ENCODE measurements around the gene BUD31. TPM values are rescaled to one million over a fixed set of nuclear protein-coding genes. Genes with fewer than 3 reads are reported as not detected.
"Not testable (repeated sequence)": the region's sequence is repeated elsewhere in the genome, so short reads cannot be mapped to it uniquely, and the experiment has no call there.

Gene BUD31
- 100 to 1,000 TPM; 113 to 123 (median 118) TPM for polyA plus RNA-seq (ENCODE audit: insufficient read length in 4 of 4)

DNA sequence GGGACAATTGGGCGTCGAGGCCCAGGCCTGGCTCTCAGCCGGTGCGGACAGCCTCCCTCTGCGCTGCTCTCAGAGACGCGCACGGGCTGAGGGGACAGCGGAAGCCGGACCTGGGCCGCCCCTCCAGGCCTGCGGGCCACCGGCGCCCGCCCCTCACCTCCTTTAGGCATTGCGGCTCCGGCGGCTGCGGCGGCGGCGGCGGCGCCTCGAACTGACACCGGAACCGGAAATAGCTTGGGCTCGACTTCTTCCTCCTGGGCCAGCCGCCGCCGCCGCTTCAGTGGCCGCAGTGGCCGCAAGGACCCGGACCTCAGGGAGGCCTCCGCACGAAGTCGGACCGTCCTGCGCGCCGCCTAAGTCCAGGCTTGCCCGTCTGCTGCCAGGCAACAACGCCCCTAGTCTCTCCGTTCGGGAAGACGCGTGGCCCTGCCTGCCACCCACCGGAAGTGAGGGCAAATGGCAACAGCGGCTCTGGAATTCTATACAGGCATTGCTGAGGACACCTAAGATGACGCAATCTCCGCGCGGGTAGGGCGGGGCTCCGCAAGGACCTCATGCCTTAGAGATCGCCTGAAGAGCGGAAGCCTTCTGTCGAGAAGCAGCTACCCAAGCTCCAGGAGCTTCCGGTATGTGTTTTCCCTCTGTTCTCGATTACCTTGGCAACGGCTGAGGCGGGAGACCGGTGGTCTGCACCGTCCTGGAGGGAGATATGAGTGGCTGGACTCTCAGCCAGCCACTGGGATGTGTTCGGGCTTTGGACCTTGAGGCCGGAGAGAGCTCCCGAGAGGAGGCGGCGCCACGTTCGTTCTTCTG is at the start of gene BUD31, which contains the start of gene PDAP1:
Gene BUD31 (plus strand): TSS at position 591 of the 813 bp plus-strand sequence. CDS start 2,124 bp downstream, outside the sequence.
Gene PDAP1 (minus strand): TSS at position 219 of the 813 bp plus-strand sequence. CDS start 49 bp downstream, at position 170.
- DNase-seq (ENCODE audit: low read depth in 4 of 4, low spot score in 3 of 4): peak; percentile 86 to 98 (median 88)

DNA sequence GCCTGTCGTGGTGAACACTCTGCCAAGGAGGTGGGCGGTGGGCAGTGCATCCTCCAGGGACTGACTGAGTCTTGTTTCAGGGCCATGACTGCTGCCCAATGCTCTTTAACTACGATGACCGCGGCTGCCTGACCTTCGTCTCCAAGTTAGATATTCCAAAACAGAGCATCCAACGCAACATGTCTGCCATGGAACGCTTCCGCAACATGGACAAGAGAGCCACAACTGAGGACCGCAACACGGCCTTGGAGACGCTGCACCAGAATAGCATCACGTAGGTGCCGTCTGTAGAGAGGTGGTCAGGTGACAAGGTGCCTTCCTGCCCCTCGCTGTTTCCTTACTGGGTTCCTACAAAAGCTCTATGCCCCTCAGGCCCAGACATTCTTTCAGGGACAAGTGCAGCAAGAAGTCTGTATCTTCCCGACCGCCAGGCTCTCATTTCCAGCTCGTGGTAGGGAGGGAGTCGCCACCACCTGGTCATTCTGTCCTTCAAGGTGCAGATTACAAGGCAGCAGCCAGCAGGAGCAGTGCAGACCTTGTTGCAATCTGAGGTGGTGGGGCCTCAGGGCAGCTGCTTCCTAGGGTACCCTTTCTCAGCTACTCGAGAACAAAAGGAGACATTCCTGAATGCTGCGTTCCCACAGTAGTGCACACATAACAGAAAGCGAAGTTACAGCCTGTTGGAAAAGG is 49.2 kb upstream of the BUD31 start:
- DNase-seq (ENCODE audit: low read depth in 4 of 4, low spot score in 3 of 4): no peak

DNA sequence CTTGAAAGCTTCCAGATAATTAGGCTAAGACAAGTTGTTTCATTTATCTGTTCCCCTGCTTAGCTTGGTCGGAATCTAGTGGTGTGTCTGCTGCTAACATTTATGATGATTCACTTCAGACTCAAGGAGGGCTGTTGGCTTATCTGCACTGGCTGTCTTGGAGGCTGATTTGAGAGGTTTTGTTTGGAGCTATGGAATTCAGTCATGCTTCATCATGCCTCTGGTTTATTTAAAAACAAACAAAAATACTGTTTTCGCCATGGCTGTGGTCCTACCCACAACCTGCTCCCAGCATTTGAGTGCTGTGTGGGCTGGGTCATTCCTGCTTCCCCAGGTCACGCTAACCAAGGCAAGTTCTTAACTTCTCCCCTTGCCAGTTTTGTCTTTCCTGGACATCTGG is 46.0 kb upstream of the BUD31 start:
- DNase-seq (ENCODE audit: low read depth in 4 of 4, low spot score in 3 of 4): no peak

DNA sequence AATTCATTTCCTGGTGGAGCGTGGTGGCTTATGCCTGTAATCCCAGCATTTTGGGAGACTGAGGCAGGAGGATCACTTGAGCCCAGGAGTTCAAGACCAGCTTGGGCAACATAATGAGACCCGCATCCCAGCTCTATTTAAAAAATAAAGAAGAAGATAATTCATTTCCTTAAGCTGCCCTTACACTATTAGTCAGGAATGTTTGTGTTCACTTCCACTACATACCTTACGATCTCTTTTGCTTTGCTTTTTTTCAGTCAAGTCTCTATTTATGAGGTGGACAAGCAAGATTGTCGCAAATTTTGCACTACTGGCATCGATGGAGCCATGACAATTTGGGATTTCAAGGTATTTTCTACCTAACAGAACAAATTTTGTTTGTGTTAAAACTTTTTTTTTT is 45.5 kb upstream of the BUD31 start:
- DNase-seq (ENCODE audit: low read depth in 4 of 4, low spot score in 3 of 4): no peak

DNA sequence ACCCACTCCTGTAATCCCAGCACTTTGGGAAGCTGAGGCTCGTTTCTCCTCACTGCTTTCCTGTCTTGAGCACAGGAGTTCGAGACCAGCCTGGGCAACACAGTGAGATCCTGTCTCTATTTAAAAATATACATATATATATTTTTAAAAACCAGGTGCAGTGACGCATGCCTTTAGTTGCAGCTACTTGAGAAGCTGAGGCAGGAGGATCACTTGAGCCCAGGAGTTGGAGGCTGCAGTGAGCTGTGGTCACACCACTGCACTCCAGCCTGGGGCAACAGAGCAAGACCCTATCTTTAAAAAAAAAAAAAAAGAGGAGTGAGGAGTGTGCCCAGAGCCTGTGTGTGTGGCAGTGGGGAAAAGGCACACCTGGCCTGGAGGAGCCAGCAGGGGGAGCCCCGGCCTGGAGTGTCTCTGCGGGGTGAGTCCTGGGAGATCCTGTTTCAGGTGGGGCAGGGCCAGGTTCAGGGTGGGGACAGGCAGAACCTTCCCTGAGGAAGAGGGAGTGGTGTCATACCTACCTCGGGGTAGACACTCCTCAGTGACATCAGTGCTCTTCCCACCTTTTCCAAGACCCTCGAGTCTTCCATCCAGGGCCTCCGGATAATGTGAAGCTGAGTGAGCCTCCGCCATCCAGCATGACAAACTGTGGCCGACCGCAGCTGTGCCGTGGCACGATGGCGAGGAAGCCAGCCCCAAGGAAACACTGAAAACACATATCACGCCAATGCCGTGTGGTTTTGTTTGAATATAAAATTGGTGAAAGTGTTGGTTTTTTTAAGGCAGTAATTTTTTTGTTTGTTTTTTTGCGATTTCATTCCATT is 43.2 kb upstream of the BUD31 start:
- no peak for DNase-seq (ENCODE audit: low read depth in 4 of 4, low spot score in 3 of 4)

DNA sequence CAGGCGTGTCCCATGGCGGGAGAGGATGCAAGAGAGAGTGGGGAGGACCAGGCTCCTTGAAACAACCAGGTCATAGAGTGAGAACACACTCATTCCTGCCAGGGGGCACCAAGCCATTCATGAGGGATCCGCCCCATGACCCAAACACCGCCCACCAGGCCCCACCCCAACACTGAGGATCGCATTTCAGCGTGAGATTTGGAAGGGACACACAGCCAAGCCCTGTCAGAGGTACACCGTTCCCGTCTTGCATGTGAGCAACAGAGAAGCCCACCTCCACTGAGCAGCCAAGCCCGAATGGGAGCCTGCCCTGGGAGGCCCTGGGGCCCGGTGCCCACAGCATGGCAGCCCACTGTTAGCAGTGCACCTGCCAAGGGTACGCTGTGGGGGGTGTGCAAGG is 42.1 kb upstream of the BUD31 start:
- no peak for DNase-seq (ENCODE audit: low read depth in 4 of 4, low spot score in 3 of 4)

DNA sequence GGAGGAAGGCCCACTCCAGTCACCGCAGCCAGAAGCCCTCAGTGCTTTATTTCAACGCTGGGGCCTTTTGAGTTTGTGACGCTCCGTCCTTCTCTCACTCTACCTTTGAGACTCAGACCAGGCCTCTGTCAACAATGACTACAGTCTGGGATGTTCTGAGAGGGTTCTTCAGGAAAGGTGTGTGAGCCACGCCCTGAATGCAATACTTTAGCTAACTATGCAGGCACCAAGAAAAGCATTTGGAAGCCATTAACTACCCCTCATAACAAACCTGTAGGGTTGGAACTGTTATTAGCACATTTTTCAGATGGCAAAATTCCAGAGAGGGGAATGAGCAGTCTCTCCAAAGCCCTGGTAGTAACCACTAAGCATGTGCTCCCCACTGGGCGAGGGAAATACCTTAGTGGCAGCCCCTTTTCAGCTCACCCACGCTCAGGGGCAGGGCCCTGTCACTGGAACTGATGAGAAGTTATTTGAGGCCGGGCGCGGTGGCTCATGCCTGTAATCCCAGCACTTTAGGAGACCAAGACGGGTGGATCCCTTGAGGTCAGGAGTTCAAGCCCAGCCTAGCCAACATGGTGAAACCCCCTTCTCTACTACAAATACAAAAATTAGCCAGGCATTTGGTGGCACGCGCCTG is 39.9 kb upstream of the BUD31 start:
- DNase-seq (ENCODE audit: low read depth in 4 of 4, low spot score in 3 of 4): no peak

DNA sequence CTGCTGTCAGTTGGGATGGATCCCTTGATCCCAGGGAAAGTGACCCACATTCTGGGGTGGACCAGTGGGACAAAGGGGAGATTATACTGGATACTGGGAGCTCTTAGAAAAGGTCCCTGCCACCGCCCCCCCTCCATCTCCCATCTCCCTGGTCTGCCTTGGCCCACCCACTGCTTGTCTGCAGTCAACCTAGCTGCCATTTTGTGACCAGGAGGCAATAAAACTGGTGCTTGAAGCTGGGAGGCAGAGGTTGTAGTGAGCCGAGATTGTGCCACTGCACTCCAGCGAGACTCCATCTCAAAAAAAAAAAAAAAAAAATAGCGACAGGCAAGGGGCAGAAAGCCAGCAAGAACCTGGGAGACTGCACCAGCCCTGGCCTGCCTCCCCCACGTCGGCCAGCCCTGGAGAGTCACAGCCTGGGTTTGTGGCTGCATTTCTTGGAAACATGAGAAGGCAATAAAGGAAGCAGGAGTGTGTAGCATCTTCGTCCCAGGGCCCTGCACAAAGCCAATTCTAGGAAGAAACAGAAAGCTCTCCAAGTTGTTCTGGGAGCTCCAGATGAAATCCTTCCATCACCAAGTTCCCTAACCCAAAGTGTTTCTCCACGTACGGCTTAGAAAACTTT is 38.9 kb upstream of the BUD31 start:
- DNase-seq (ENCODE audit: low read depth in 4 of 4, low spot score in 3 of 4): no peak

DNA sequence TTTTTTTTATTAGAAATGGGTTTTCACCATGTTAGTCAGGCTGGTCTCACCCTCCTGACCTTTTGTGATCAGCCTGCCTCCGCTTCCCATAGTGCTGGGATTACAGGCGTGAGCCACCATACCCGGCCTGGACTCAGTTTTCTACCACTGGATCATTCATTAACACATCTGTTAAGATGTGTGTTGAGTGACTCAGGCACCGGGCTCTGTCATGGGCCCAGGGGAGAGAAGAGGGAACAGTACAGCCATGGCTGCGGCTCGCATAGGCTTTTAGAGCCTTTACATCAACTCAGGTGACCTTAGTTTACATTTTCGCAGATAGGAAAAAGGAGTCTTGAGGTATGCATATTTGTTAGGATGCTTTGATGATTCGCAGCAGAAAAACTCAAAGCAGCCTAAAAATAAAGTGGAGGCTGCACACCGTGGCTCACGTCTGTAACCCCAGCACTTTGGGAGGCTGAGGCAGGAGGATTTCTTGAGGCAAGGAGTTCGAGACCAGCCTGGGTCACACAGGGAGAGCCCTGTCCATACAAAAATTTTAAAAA is 37.3 kb upstream of the BUD31 start:
- DNase-seq (ENCODE audit: low read depth in 4 of 4, low spot score in 3 of 4): no peak

DNA sequence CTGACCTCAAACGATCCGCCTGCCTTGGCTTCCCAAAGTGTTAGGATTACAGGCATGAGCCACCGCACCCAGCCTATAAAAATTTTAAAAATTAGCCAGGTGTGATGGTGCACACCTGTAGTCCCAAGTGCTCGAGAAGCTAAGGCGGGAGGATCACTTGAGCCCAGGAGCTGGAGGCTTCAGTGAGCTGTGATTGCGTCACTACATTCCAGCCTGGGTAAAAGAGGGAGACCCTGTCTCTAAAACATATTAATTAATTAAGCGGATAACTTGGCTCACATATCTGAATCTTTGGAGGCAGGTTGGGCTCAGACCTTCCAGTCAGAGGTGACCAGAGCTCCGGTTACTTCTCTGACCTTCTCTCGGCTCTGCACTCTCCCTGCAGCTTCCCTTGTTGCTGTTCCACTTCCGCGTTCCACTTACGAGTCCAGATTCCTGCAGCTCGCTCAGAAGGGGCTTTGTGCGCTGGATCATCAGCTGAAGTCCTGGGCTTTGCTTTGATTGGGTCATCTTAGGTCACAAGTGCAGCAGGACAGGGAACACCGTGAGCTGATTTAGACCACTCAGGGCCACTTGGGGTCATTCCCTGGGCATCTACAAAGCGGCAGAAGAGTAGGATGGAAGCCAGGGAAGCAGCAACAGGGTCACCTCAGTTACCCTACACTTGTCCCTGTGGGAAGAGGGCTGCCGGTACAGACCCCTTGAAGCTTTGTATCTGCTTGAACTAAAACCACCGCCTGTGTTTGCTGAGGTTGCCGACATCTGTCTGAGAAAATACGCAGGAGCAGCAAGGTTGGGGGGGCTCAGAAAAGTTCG is 36.3 kb upstream of the BUD31 start:
- DNase-seq (ENCODE audit: low read depth in 4 of 4, low spot score in 3 of 4): peak in 1 of 4 donors; percentile 65

DNA sequence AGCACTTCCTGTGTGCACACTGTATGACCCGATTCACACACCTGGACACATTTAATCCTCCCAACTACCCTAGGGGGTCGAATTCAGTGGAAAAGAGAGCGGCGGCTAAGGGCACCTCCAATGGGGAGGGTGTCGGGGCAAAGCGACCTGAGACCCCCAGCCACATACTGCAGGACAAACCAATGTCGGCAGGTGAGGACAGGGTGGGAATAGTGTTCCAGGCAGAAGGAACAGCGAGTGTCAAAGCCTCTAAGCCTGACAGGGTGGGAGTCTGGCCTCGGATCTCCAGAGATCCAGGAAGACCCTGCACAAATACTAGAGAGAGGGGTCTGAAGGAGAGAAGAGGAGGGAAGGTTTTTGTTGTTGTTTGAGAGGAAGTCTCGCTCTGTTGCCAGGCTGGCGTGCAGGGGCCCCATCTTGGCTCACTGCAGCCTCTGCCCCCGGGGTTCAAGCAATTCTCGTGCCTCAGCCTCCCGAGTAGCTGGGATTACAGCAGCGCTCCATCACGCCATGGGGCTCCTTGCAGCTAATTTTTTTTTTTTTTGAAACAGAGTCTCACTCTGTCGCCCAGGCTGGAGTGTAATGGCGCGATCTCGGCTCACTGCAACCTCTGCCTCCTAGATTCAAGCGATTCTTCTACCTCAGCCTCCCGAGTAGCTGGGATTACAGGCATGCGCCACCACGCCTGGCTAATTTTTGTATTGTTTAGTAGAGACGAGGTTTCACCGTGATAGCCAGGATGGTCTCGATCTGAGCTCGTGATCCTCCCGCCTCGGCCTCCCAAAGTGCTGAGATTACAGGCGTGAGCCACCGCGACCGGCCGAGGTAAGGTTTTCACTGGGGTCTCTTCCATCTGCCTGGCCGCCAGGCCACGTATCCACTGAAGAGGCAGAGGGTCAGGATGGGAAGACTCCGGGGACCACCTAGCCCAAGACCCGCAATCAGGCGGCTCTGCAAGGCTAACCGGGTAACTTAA is 35.4 kb upstream of the BUD31 start:
- DNase-seq (ENCODE audit: low read depth in 4 of 4, low spot score in 3 of 4): no peak

DNA sequence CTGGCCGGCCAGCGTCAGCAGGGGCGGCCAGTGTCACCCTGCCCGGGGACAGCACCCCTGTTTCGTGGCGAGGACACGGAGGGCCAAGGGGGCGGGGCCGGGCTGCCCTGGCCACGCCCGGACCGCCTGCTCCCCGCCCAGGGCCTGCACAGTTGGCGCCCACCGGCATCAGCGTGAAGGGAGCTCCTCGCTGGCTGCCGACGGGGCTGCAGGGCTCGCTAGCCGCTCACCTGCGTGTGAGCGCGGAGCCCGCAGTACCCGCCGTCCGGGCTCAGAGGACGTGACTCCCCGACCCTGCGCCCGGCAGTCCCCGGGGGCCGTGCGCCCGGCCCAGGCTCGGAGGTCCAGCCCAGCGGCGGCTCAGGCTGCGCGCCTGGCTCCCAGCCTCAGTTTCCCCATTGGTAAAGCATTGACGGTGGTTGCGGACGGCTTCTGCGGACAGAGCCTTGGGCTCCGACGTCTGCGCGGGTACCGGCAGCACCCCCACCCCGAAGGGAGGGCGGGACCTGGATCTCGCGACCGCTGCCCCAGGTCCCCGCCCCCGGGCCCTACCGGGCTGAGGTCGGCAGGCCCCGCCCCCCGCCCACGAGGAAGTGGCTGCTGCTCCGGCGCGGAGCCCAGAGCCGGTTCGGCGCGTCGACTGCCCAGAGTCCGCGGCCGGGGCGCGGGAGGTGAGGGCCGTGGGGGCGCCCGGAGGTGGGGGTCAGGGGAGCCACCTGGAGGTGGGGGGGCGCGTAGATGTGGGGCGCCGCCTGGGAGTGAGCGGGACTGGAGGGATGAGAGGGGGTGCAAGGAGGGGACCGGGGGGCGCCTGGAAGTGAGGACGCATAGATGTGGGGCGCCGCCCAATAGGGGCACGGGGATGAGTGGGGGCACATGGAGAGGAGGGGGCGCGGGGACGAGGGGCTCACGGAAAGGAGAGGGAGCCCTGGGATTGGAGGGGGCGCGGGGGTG is 34.4 kb upstream of the BUD31 start, which contains the start of gene ARPC1B:
Gene ARPC1B (plus strand): TSS at position 620 of the 954 bp plus-strand sequence. CDS start 10,985 bp downstream, outside the sequence.
- DNase-seq (ENCODE audit: low read depth in 4 of 4, low spot score in 3 of 4): no peak

DNA sequence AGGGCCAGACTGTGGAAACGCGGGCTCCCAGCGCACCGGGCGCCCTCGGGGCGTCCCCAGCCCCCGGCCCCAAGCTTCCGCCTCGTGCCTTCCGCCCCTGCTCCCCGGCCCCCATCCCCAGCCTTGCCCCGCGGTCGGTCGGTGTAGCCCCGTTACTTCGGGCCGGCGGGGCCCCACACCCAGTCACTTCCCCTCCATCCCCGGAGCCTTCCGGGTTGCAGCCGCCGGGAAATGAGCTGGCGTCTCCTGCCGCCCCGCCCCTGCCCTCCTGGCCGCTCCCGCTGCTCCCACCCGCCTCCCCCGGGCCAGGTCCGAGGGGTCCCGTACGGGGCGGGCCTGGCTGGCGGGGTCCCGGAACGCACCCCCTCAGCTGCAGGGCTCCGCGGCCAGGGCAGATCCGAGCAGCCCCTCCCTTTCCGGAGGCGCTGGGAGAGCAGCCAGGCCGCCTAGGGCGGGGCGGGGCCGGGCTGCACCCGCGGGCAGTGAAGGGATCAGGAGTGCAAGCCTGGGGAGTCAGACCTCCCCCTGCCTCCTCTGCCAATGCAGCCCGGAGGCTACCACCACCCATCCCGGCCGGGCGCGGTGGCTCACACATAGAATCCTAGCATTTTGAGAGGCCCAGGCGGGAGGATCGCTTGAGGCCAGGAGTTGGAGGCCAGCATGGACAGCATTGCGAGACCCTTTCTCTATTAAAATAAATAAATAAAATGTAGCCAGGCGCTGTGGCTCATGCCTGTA is 33.5 kb upstream of the BUD31 start:
- DNase-seq (ENCODE audit: low read depth in 4 of 4, low spot score in 3 of 4): no peak

DNA sequence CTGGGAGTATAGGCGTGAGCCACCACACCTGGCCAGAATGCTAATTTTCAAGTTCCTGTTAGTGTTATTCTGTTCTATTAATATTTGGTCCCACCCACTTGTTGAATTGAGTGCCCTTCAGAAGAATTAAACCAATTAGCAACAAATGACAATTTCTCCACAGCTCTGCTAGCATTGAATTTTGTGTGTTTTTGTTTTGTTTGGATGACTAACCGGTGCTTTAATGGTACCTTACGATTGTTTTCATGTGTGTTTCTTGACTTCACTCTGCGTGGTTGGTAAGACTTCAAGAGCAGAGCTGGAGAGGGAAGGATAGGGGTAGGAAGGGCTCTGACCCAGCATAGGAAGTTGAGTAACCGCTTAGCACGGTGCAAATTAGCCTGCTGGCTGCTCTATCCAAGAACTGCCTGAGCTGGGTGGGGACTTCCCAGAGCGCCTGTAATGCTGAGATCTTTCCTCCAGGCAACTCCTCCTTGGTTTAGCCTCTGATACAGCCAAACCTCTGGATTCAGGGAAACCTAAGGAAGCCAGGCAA is 29.7 kb upstream of the BUD31 start:
- no peak for DNase-seq (ENCODE audit: low read depth in 4 of 4, low spot score in 3 of 4)

DNA sequence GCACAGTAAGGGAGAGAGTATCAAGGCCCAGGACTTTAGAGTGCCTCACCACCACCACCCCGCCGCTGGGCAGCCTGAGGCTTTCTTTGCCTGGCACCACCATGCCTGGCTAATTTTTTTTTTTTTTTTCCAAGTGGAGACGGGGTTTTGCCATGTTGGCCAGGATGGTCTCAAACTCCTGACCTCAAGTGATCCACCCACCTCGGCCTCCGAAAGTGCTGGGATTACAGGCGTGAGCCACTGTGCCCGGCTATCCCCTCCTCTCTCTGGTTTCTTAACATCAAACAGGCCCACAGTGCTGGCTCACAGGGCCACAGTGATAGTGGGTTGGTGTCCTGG is 29.1 kb upstream of the BUD31 start:
- DNase-seq (ENCODE audit: low read depth in 4 of 4, low spot score in 3 of 4): not testable (repeated sequence)
